Keratinocyte (primary cell): ENCODE measurements around the gene CFAP73. TPM values are rescaled to one million over a fixed set of nuclear protein-coding genes. Genes with fewer than 3 reads are reported as not detected.

Experiments
- DNase-seq: peaks from one replicate; pipeline ENCODE4 v3.0.0-alpha.2; 2011; ENCODE audit warnings: low read depth, missing footprints, low spot score
- FAIRE-seq: peaks from 2 replicates; lab custom pipeline; 2011; peaks lifted over from hg19 to GRCh38; lab: Jason Lieb, UNC
- H2AFZ ChIP-seq: 2 replicates; pipeline ENCODE4 v1.6.0; 2012; ENCODE audit warnings: low read length, control low read depth, inconsistent platforms; ENCODE audit not compliant: control insufficient read depth
- H3K27ac ChIP-seq: 2 replicates; pipeline ENCODE4 v1.5.1; 2011; ENCODE audit warnings: low read length; ENCODE audit not compliant: control insufficient read depth, insufficient read depth
- H3K27me3 ChIP-seq: 3 replicates; pipeline ENCODE4 v1.6.0; 2011; ENCODE audit warnings: low read length; ENCODE audit not compliant: control insufficient read depth, insufficient read depth; ENCODE audit errors: extremely low read depth
- H3K36me3 ChIP-seq, 2 experiments: 2 replicates in 1 of 2; 3 replicates in 1 of 2; pipeline ENCODE4 v1.5.1; 2011; ENCODE audit warnings: low read length in 2 of 2, mild to moderate bottlenecking in 1 of 2; ENCODE audit not compliant: control insufficient read depth in 2 of 2, insufficient read depth in 2 of 2; ENCODE audit errors: extremely low read depth in 1 of 2
- H3K4me1 ChIP-seq: 3 replicates; pipeline ENCODE4 v1.5.1; 2011; ENCODE audit warnings: low read length; ENCODE audit not compliant: control insufficient read depth, insufficient read depth; ENCODE audit errors: extremely low read depth
- H3K4me2 ChIP-seq: 3 replicates; pipeline ENCODE4 v1.6.0; 2011; ENCODE audit warnings: low read depth, low read length; ENCODE audit not compliant: control insufficient read depth, insufficient read depth; ENCODE audit errors: extremely low read depth
- H3K4me3 ChIP-seq, 3 experiments: fragments of 200-600 bp in 1 of 3; sonication (generic) in 1 of 3; 2 replicates in 2 of 3; 3 replicates in 1 of 3; pipeline ENCODE4 v1.5.1; 2011 to 2016; ENCODE audit warnings: low read length in 3 of 3, mild to moderate bottlenecking in 3 of 3, control low read depth in 2 of 3, inconsistent platforms in 1 of 3, low read depth in 1 of 3, mixed read lengths in 1 of 3, mixed run types in 1 of 3, moderate library complexity in 1 of 3; ENCODE audit not compliant: control insufficient read depth in 2 of 3, insufficient read depth in 2 of 3; ENCODE audit errors: extremely low read depth in 1 of 3
- H3K79me2 ChIP-seq: 2 replicates; pipeline ENCODE4 v1.6.0; 2012; ENCODE audit warnings: low read length; ENCODE audit not compliant: control insufficient read depth, insufficient read depth
- H3K9ac ChIP-seq: 3 replicates; pipeline ENCODE4 v1.6.0; 2011; ENCODE audit warnings: low read length; ENCODE audit not compliant: control insufficient read depth, insufficient read depth; ENCODE audit errors: extremely low read depth
- H3K9me1 ChIP-seq: 3 replicates; pipeline ENCODE4 v1.6.0; 2011; ENCODE audit warnings: low read length; ENCODE audit not compliant: control insufficient read depth, insufficient read depth; ENCODE audit errors: extremely low read depth
- H3K9me3 ChIP-seq: 2 replicates; pipeline ENCODE4 v1.5.1; 2012; ENCODE audit warnings: low read depth, low read length; ENCODE audit not compliant: control insufficient read depth
- H4K20me1 ChIP-seq: 3 replicates; pipeline ENCODE4 v1.6.0; 2011; ENCODE audit warnings: low read length; ENCODE audit not compliant: control insufficient read depth, insufficient read depth; ENCODE audit errors: extremely low read depth
- CTCF ChIP-seq, 3 experiments: IDR thresholded peaks in 1 of 3; conservative IDR thresholded peaks in 1 of 3; optimal IDR thresholded peaks in 1 of 3; 2 replicates in 2 of 3; 3 replicates in 1 of 3; pipeline versions ENCODE3 to v1.5.1; 2011; ENCODE audit warnings: low read length in 3 of 3, mild to moderate bottlenecking in 3 of 3, moderate library complexity in 2 of 3, control low read depth in 1 of 3, inconsistent platforms in 1 of 3; ENCODE audit not compliant: insufficient read depth in 2 of 3; ENCODE audit errors: extremely low read depth in 1 of 3
- EZH2 ChIP-seq: IDR thresholded peaks from one replicate; pipeline ENCODE4 v1.6.1; 2012; ENCODE audit warnings: inconsistent platforms, mild to moderate bottlenecking, low read length, moderate library complexity
- dilution Hi-C: fragments of 300-500 bp; cut with MboI; formaldehyde crosslinking; loops from one replicate; pipeline ENCODE4 v1.7.0; 2020; ENCODE audit warnings: low sequenced_read_pairs; ENCODE audit not compliant: extremely low pct_ligation_motif_present
- polyA plus RNA-seq, 5 experiments: library from polyadenylated mRNA; depleted of rRNA in 3 of 5; stranded (reverse) in 3 of 5; stranded (forward) in 1 of 5; unstranded in 1 of 5; fragments of >200 nt; gene quantifications; 1 replicate in 1 of 5; 2 replicates in 3 of 5; 3 replicates in 1 of 5; pipeline versions ENCODE4 v1.2.1 to v1.2.3, GENCODE V29; 2011 to 2012; ENCODE audit warnings: missing spikeins in 2 of 5, low read depth in 1 of 5, low replicate concordance in 1 of 5

The CFAP73 gene
- polyA plus RNA-seq, 1 donor (not counting 4 experiments of a cell fraction or from before 2014, with no cell fraction given): not detected

GRCh38 chr12:113171543-113171942 lies 22.0 kb downstream of the CFAP73 start:
- no peaks in the 10 kb centered on the region for H3K9me1 ChIP-seq
- no peaks in the 10 kb centered on the region for H3K9me3 ChIP-seq
- TF ChIP-seq CTCF (optimal IDR thresholded peaks at IDR 0.05 in 1 of 3, IDR thresholded peaks at IDR 0.05 in 1 of 3, conservative IDR thresholded peaks at IDR 0.05 in 1 of 3; ENCODE audit: extremely low read depth in 1 of 3, insufficient read depth in 2 of 3, low read length in 3 of 3) (no peak), EZH2 (no peak)
- FAIRE-seq: no peak
- H3K79me2 ChIP-seq: no peaks in the 10 kb centered on the region
- no peaks in the 10 kb centered on the region for H3K27me3 ChIP-seq
- H3K27ac ChIP-seq: no peak overlapping the region
- H3K9ac ChIP-seq: no peak overlapping the region
- no peak for DNase-seq
- peaks cover 49 to 52% of the 10 kb centered on the region in 2 experiments for H3K36me3 ChIP-seq
- dilution Hi-C loops: loop anchor here (25.0 kb wide), 1 partner anchor 109 kb away; the partner anchor contains the start of gene DTX1
- no peak overlapping the region for H3K4me3 ChIP-seq
- no peak overlapping the region for H3K4me2 ChIP-seq
- H3K4me1 ChIP-seq: no peaks in the 10 kb centered on the region
- no peak overlapping the region for H2AFZ ChIP-seq
- no peaks in the 10 kb centered on the region for H4K20me1 ChIP-seq

- no peak overlapping the region for H3K9ac ChIP-seq
- H3K9me3 ChIP-seq: no peaks in the 10 kb centered on the region
- no peaks in the 10 kb centered on the region for H3K79me2 ChIP-seq
- DNase-seq (no peak), FAIRE-seq (no peak)
- no peak overlapping the region for H3K4me2 ChIP-seq
- no peak for TF ChIP-seq CTCF (optimal IDR thresholded peaks at IDR 0.05 in 1 of 3, IDR thresholded peaks at IDR 0.05 in 1 of 3, conservative IDR thresholded peaks at IDR 0.05 in 1 of 3; ENCODE audit: extremely low read depth in 1 of 3, insufficient read depth in 2 of 3, low read length in 3 of 3)
- TF ChIP-seq EZH2: no peak
- H3K4me3 ChIP-seq: no peak overlapping the region
- no peaks in the 10 kb centered on the region for H4K20me1 ChIP-seq
- H3K27me3 ChIP-seq: no peaks in the 10 kb centered on the region
- no peak overlapping the region for H3K27ac ChIP-seq
- H3K36me3 ChIP-seq: peaks cover 50 to 59% of the 10 kb centered on the region in 2 experiments
- dilution Hi-C loops: loop anchor here (25.0 kb wide), 1 partner anchor 110 kb away; the partner anchor contains the start of gene DTX1
- H3K9me1 ChIP-seq: no peaks in the 10 kb centered on the region
- no peaks in the 10 kb centered on the region for H3K4me1 ChIP-seq
- H2AFZ ChIP-seq: no peak overlapping the region
Measured at GRCh38 chr12:113172185-113172584, 22.7 kb downstream of the CFAP73 start.
